ENCODE results near the gene TNFAIP2.

GRCh38 chr14:103084021-103084919 lies 39.0 kb upstream of the TNFAIP2 start, which contains the start of gene LBHD2:
- TF ChIP-seq POLR2A (IDR thresholded peaks at IDR 0.05; ENCODE audit: low read depth, low read length) (no peak), CTCF (IDR thresholded peaks at IDR 0.05; ENCODE audit: extremely low read depth in 1 of 2, insufficient read depth in 1 of 2, low read depth in 1 of 2, low read length in 2 of 2) (no peak), EZH2 (IDR thresholded peaks at IDR 0.05; ENCODE audit: borderline replicate concordance, low read depth, low read length, severe bottlenecking) (peak; percentile 51), MAX (IDR thresholded peaks at IDR 0.05; ENCODE audit: insufficient read depth, insufficient read length) (no peak)
